Superior temporal gyrus (tissue), 1 donor: ENCODE measurements around the gene DIP2B.

Experiments used
- DNase-seq: peaks from one replicate; pipeline ENCODE4 v3.0.0-alpha.2; 2016; ENCODE audit errors: extremely low spot score

Gene DIP2B

DNA sequence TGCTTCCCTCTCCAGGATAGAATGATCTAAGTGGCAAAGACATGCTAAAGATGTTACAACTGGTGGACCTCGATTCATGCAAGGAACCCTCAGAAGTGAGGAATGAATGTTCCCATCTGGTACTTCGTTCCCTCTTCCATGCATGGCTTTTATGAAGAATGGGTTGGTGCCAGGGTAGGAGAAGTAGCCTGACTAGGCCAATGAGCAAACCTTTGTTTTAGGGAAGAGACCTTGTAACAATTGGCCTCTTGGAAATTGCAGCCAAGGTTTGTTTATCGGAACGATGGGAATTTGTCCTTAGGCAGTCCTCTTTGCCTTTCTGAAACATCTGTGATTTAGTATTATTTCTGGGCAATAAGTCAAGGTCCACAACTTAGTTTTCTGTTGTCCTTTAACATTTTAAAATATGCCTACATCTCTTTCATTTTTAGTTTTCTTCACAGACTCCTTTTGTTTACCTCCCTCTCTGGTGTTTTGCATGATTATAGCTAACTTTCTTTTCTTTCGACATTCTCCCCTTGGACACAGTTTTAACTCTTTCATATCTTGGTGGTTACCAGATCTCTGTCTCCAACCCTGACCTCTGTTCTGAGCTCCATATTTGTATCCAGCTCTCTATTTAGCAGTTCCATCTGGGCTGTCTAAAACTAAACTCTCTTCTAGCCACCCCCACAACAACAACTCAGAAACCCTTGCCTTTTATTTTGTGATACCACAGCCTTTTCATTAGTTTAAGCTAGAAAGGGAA, 70.0 kb downstream of the DIP2B start:
- DNase-seq = no peak

DNA sequence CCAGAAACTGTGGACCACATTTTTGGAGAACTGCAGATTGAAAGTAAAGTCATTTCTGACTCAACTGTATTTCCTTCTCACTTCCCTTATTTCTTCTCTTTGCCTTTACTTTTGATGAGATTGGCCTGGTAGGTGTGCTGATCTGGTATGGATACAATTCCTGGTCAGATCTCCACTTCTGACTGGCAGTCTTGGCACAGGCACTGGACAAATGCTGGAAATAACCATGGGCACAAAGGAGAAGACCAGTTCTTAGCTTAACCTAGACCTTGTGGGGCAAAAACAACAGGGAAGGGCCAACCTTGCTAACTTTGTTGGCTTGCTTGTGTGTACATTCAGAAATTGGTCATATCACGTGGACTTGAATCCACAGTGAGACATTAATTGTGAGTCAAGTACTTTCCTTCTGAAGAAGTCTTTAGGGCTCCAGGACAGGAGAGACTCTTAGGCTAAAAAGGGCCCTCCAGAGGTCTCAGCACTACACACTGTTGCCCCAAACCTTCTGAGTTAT, 75.0 kb downstream of the DIP2B start:
- no peak for DNase-seq

DNA sequence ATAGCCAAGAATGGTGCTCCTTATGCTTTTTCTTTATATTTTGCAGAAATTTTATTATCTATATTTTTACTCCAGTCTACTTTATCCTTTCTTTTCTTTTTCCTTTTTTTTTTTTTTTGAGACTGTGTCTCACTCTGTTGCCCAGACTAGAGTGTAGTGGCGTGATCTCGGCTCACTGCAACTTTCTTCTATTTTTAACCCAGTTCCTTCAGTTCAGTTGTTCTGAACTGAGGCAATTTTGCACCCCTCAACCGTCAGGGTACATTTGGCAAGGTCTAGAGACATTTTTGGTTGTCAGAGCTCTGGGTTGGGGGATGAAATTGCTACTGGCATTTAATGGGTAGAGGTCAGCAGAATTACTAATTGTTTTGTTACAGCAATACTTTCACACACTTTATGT, 75.7 kb downstream of the DIP2B start:
- no peak for DNase-seq

GRCh38 chr12:50581226-50582184, 76.7 kb downstream of the DIP2B start:
- no peak for DNase-seq

- no peak for DNase-seq
Observed at GRCh38 chr12:50584135-50584534, 79.3 kb downstream of the DIP2B start.

DNA sequence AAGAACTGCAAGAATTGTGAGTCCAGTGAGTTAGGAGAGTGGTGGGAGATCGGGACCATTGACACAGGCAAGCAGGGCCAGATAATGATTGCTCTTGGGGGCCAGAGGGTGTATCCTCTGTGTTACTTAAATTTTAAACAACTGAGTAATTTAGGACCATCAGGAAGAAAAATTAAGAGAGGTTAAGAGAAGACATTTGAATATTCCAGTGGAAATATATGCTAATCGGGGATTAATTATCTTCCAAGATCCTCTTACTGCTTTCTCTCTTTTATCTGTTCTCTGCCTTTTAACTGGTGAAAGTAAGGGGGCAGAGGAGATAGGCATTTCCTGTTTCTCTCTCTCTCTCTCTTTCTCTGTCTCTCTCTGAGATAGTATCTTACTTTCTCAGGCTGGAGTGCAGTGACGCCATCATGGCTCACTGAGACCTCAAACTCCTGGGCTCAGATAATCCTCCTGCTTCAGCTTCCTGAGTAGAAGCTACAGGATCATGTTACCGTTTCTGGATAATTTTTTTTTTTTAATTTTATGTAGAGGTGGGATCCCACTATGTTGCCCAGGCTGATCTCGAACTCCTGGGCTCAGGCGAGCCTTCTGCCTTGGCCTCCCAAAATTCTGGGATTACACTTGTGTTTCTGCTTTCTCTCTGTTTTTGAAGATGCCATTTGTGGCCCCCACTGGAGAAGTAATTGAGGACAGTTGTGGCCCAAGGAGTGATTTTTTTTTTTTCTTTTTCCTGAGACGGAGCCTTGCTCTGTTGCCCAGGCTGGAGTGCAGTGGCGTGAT, 85.1 kb downstream of the DIP2B start:
- no peak for DNase-seq

DNA sequence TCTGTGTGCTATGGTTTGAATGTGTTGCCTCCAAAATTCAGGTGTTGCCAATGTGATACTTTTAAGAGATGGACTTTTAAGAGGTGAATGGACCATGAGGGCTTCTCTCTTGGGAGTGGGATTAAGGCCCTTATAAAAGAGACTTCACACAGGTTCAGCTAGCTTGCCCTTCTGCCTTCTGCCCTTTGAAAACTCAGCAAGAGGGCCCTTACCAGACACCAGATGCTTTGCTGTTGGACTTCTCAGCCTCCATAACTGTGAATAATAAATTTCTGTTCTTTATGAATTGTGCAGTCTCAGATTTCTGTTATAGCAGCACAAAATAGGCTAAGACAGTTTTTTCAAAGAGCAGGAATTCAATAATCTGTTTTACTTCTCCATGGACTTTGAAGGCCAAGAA, 86.1 kb downstream of the DIP2B start:
- DNase-seq = no peak

- no peak for DNase-seq
Observed at GRCh38 chr12:50595667-50596066, 90.9 kb downstream of the DIP2B start.

DNA sequence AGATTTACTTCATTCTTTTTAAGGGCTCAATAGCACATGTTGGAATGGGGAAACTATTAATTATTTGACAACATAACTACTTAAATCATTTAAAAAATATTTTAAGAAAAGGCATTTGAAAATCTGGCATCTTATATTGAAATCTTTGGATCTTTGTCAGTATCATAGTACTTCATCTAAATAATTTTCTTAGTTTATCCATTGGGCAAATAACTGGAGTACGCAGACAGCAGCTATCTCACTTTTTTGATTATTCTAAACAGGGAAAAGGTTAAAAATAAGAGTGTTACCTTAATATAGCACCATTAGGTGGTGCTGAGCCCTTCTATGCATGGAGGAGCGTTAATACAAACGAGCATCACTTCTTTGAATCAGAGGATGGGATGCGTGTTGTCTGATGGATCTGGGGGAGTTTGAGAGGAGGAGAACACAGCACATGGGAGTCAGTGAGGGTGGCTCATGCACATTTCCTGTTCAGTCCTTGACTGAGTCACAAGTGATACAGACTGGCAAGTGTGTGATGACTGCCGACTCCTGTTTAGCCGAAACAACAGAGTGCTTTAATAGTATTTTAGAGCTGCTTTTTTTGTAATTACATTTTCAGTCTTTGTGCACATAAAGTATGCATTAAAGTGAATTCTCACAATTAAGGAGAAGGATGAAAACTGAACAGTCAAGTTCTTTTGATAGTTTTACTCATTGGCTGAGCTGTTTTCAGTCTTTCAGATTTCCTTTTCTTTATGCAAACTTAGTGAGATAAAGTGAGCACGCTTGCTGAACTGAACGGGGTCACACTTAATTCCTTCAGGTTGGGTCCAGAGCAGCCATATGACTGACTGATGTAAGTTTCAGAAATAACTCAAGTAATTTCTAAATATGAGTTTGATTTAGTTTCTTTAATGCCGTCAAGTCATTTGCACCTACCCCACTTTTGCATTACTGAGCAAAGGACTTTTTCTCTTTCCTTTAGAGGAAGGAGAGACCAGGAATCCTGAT, 92.7 kb downstream of the DIP2B start:
- DNase-seq = peak; percentile 77

DNA sequence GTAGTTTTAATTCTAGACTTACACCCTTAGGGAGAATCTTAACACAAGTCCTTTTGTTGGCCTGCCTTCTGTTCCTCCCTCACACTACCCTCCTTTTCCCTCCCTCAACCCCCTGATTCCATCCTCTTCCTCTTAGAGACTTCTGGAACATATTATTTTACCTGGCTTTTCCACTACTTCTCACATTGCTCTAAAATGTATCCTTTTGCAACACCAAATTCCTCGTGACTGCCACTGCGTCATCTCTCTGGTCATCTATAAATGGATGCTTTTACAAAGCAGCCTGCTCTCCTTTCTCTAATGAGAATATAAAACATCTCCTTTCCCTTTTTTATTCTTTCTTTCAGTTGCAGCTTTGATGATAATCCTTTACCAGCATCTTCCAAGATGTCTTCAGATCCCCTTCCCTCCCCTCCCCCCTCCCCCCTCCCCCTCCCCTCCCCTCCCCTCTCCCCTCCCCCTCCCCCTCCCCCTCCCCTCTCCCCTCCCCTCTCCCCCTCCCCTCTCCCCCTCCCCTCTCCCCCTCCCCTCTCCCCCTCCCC, 93.6 kb downstream of the DIP2B start:
- DNase-seq = peak; percentile 80

DNA sequence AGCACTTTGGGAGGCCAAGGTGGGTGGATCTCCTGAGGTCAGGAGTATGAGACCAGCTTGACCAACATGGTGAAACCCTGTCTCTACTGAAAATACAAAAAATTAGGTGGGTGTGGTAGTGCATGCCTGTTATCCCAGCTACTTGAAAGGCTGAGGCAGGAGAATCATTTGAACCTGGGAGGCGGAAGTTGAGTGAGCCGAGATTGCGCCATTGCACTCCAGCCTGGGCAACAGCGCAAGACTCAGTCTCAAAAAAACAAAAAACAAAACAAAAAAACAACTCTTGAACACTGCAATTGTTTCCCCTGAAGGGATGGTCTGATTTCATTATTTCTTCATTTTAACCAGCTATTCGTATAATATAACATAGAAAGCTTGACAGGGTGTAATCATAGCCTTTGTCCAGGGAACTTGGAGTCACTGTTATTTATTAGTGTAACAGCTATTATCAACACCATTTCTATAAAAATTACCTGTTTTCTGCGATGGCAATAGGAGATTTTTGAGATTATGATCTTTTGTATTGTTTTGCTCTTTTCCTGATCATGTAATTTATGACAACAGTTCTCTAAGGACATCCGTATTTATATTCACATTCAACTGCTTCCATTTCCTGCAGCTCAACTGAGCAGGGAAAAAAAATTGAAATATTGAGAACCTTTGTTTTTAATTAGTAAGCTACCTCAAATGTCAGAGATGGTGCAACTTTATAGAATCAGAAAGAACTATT, 94.7 kb downstream of the DIP2B start:
- DNase-seq = no peak

DNA sequence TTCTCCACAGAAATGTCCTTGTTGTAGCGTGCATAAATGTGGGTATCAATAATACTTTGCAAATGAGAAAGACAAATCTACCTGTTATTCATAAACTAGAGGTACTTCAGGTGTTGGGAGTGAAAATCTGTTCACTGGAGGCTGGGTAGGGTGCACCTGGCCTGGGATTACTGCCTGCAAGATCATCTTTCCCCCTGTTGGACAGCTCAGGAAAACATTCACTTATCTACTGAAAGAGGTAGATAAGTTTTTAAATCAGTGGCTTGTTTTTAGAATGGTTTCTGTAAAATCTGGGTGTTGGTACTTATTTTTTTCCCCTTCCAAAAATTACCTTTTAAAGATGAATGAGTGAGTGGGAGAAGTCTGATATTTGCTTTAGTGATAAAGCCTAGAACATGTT, 95.6 kb downstream of the DIP2B start:
- no peak for DNase-seq

- no peak for DNase-seq
Observed at GRCh38 chr12:50603817-50604639, 99.2 kb downstream of the DIP2B start.

DNA sequence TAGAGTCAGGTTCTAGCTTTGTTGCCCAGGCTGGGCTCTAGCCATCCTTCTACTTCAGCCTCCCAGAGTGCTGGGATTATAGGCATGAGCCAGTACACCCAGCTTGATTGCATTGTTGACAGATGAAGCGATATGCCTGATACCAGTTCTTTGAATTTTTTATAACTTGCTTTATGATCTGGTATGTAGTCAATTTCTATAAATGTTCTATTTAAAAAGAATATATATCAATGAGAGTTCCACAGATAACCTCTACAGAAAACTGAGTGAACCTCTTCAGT, 99.8 kb downstream of the DIP2B start:
- no peak for DNase-seq

GRCh38 chr12:50606675-50607375, 102.0 kb downstream of the DIP2B start:
- no peak for DNase-seq

- no peak for DNase-seq
Observed at GRCh38 chr12:50609292-50609874, 104.6 kb downstream of the DIP2B start.

DNA sequence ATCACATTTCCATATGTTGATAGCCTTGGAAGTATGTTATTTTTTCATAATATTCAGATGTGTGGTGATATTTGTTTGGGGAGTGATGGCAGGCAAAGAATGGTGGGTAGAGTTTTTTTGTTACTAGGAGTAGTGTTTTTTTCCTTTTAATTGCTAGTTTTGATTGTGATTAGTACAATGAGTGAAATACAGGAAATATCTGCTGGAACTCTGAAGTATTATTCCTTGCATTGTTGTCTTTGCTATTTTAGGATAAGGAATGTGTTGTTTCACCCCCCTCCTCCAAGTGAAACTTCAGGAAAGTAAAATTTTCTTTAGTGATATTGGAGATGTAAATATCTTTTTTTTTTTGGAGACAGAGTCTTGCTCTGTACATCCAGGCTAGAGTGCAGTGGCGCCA, 105.4 kb downstream of the DIP2B start:
- DNase-seq = no peak
